Memory B cell (primary cell): ENCODE results near the gene P2RY8.
A peak's percentile ranks its signal among the peaks of the same experiment; 100 is the strongest.

Source experiments
- ATAC-seq: fragments of 150-1000 bp; cut with Tn5 transposase; 2 replicates; pipeline ENCODE4 v1.10.0; 2021; ENCODE audit warnings: low read depth, mild to moderate bottlenecking, moderate library complexity
- DNase-seq, 2 donors: peaks; one replicate each; pipeline ENCODE4 v3.0.0; 2022; ENCODE audit warnings: low spot score in 2 of 2
- H3K27ac Mint-ChIP-seq: one replicate; pipeline ENCODE4 v1.8.0; 2022; ENCODE audit warnings: mild to moderate bottlenecking, moderate library complexity, mixed read lengths
- H3K27me3 Mint-ChIP-seq: one replicate; pipeline ENCODE4 v1.8.0; 2022; ENCODE audit warnings: mixed read lengths
- H3K36me3 Mint-ChIP-seq: one replicate; pipeline ENCODE4 v1.8.0; 2022; ENCODE audit warnings: mild to moderate bottlenecking, mixed read lengths
- H3K4me1 Mint-ChIP-seq: one replicate; pipeline ENCODE4 v1.8.0; 2022; ENCODE audit warnings: mixed read lengths
- H3K4me3 Mint-ChIP-seq: one replicate; pipeline ENCODE4 v1.8.0; 2022; ENCODE audit warnings: mild to moderate bottlenecking, moderate library complexity, mixed read lengths
- H3K9me3 Mint-ChIP-seq: one replicate; pipeline ENCODE4 v1.8.0; 2022; ENCODE audit warnings: mixed read lengths

Gene P2RY8

GRCh38 chrX:1520350-1520749 is 16.6 kb downstream of the P2RY8 start:
- peaks cover 39% of the 10 kb centered on the region for H3K36me3 Mint-ChIP-seq
- peaks cover 51% of the 10 kb centered on the region for H3K4me1 Mint-ChIP-seq
- no peaks in the 10 kb centered on the region for H3K27me3 Mint-ChIP-seq
- H3K27ac Mint-ChIP-seq, result peak overlapping the region; percentile 98
- no peak for ATAC-seq
- H3K9me3 Mint-ChIP-seq, result peaks cover 12% of the 10 kb centered on the region
- peak overlapping the region; percentile 41 for H3K4me3 Mint-ChIP-seq
- DNase-seq, result no peak

GRCh38 chrX:1519022-1519497 is 17.9 kb downstream of the P2RY8 start:
- ATAC-seq (no peak), DNase-seq (no peak)
- H3K27ac Mint-ChIP-seq, result peak overlapping the region; percentile 98
- H3K4me1 Mint-ChIP-seq, result peaks cover 51% of the 10 kb centered on the region
- peak overlapping the region; percentile 44 for H3K4me3 Mint-ChIP-seq
- H3K9me3 Mint-ChIP-seq, result peaks cover 12% of the 10 kb centered on the region
- no peaks in the 10 kb centered on the region for H3K27me3 Mint-ChIP-seq
- peaks cover 41% of the 10 kb centered on the region for H3K36me3 Mint-ChIP-seq

- ATAC-seq (no peak), DNase-seq (no peak)
- Mint-ChIP-seq H3K27ac (peak overlapping the region; percentile 98), H3K9me3 (peaks cover 12% of the 10 kb centered on the region), H3K36me3 (peaks cover 46% of the 10 kb centered on the region), H3K27me3 (no peaks in the 10 kb centered on the region), H3K4me1 (peaks cover 53% of the 10 kb centered on the region), H3K4me3 (peak overlapping the region; percentile 15)
Observed at GRCh38 chrX:1518512-1518911, 18.5 kb downstream of the P2RY8 start.

GRCh38 chrX:1516596-1517104 is 20.3 kb downstream of the P2RY8 start:
- DNase-seq (no peak), ATAC-seq (no peak)
- H3K27me3 Mint-ChIP-seq, result no peaks in the 10 kb centered on the region
- H3K36me3 Mint-ChIP-seq, result peaks cover 55% of the 10 kb centered on the region
- peak overlapping the region; percentile 92 for H3K27ac Mint-ChIP-seq
- H3K9me3 Mint-ChIP-seq, result peaks cover 13% of the 10 kb centered on the region
- H3K4me1 Mint-ChIP-seq, result peaks cover 47% of the 10 kb centered on the region
- H3K4me3 Mint-ChIP-seq, result no peak overlapping the region

GRCh38 chrX:1511829-1512228 is 25.2 kb downstream of the P2RY8 start:
- DNase-seq (no peak), ATAC-seq (no peak)
- H3K36me3 Mint-ChIP-seq, result peaks cover 37% of the 10 kb centered on the region
- H3K27ac Mint-ChIP-seq, result peak overlapping the region; percentile 56
- H3K9me3 Mint-ChIP-seq, result peaks cover 2% of the 10 kb centered on the region
- H3K4me3 Mint-ChIP-seq, result no peak overlapping the region
- peaks cover 24% of the 10 kb centered on the region for H3K4me1 Mint-ChIP-seq
- H3K27me3 Mint-ChIP-seq, result no peaks in the 10 kb centered on the region

- H3K27me3 Mint-ChIP-seq, result no peaks in the 10 kb centered on the region
- DNase-seq (peak in 1 of 2 donors; percentile 4), ATAC-seq (no peak)
- peaks cover 22% of the 10 kb centered on the region for H3K4me1 Mint-ChIP-seq
- H3K4me3 Mint-ChIP-seq, result no peak overlapping the region
- H3K9me3 Mint-ChIP-seq, result peaks cover 2% of the 10 kb centered on the region
- peak overlapping the region; percentile 56 for H3K27ac Mint-ChIP-seq
- H3K36me3 Mint-ChIP-seq, result peaks cover 32% of the 10 kb centered on the region
Observed at GRCh38 chrX:1511150-1511549, 25.8 kb downstream of the P2RY8 start.

GRCh38 chrX:1507511-1508463 is 29.2 kb downstream of the P2RY8 start:
- peaks cover 34% of the 10 kb centered on the region for H3K4me1 Mint-ChIP-seq
- no peak overlapping the region for H3K27ac Mint-ChIP-seq
- H3K9me3 Mint-ChIP-seq, result peaks cover 2% of the 10 kb centered on the region
- no peak overlapping the region for H3K4me3 Mint-ChIP-seq
- H3K36me3 Mint-ChIP-seq, result peaks cover 19% of the 10 kb centered on the region
- peak; percentile 82 for ATAC-seq
- no peaks in the 10 kb centered on the region for H3K27me3 Mint-ChIP-seq
- DNase-seq, result peak; percentile 60 to 73

- Mint-ChIP-seq H3K27ac (no peak overlapping the region), H3K4me1 (peaks cover 42% of the 10 kb centered on the region)
Observed at GRCh38 chrX:1506916-1507315, 30.1 kb downstream of the P2RY8 start.

GRCh38 chrX:1502853-1503252 is 34.1 kb downstream of the P2RY8 start:
- DNase-seq (no peak), ATAC-seq (no peak)
- Mint-ChIP-seq H3K4me1 (peaks cover 40% of the 10 kb centered on the region), H3K4me3 (peak overlapping the region; percentile 49), H3K36me3 (peaks cover 9% of the 10 kb centered on the region), H3K9me3 (no peaks in the 10 kb centered on the region), H3K27me3 (no peaks in the 10 kb centered on the region), H3K27ac (peak overlapping the region; percentile 98)

More at GRCh38 chrX:1506916-1507315, 30.1 kb downstream of the P2RY8 start:
- DNase-seq (peak in 1 of 2 donors; percentile 10), ATAC-seq (no peak)
- H3K27me3 Mint-ChIP-seq, result no peaks in the 10 kb centered on the region
- peaks cover 2% of the 10 kb centered on the region for H3K9me3 Mint-ChIP-seq
- no peak overlapping the region for H3K4me3 Mint-ChIP-seq
- peaks cover 17% of the 10 kb centered on the region for H3K36me3 Mint-ChIP-seq

GRCh38 chrX:1502241-1502640 is 34.7 kb downstream of the P2RY8 start:
- peak overlapping the region; percentile 49 for H3K4me3 Mint-ChIP-seq
- peak; percentile 72 to 88 for DNase-seq
- no peaks in the 10 kb centered on the region for H3K27me3 Mint-ChIP-seq
- H3K36me3 Mint-ChIP-seq, result peaks cover 6% of the 10 kb centered on the region
- H3K9me3 Mint-ChIP-seq, result no peaks in the 10 kb centered on the region
- H3K4me1 Mint-ChIP-seq, result peaks cover 33% of the 10 kb centered on the region
- peak overlapping the region; percentile 98 for H3K27ac Mint-ChIP-seq
- peak; percentile 83 for ATAC-seq

GRCh38 chrX:1500701-1501624 is 36.0 kb downstream of the P2RY8 start:
- H3K27ac Mint-ChIP-seq, result peak overlapping the region; percentile 94
- peak; percentile 43 to 65 for DNase-seq
- peaks cover 6% of the 10 kb centered on the region for H3K36me3 Mint-ChIP-seq
- peak overlapping the region; percentile 1 for H3K4me3 Mint-ChIP-seq
- no peaks in the 10 kb centered on the region for H3K9me3 Mint-ChIP-seq
- peak; percentile 50 for ATAC-seq
- H3K27me3 Mint-ChIP-seq, result no peaks in the 10 kb centered on the region
- H3K4me1 Mint-ChIP-seq, result peaks cover 31% of the 10 kb centered on the region

- Mint-ChIP-seq H3K9me3 (no peaks in the 10 kb centered on the region), H3K36me3 (peaks cover 13% of the 10 kb centered on the region), H3K27ac (peak overlapping the region; percentile 81), H3K4me3 (no peak overlapping the region), H3K4me1 (peaks cover 37% of the 10 kb centered on the region), H3K27me3 (no peaks in the 10 kb centered on the region)
- ATAC-seq (no peak), DNase-seq (no peak)
Observed at GRCh38 chrX:1496076-1496475, 40.9 kb downstream of the P2RY8 start.

- ATAC-seq (peak; percentile 81), DNase-seq (peak in 1 of 2 donors; percentile 50)
- peak overlapping the region; percentile 91 for H3K27ac Mint-ChIP-seq
- no peaks in the 10 kb centered on the region for H3K9me3 Mint-ChIP-seq
- peak overlapping the region; percentile 77 for H3K4me3 Mint-ChIP-seq
- H3K36me3 Mint-ChIP-seq, result peaks cover 13% of the 10 kb centered on the region
- no peaks in the 10 kb centered on the region for H3K27me3 Mint-ChIP-seq
- H3K4me1 Mint-ChIP-seq, result peaks cover 35% of the 10 kb centered on the region
Observed at GRCh38 chrX:1493877-1494510, 43.0 kb downstream of the P2RY8 start.
